ENCODE measurements around the gene DR1.

- no peak for TF ChIP-seq CTCF (CRISPR knock-in tag; IDR thresholded peaks at IDR 0.05)
- no peak for TF ChIP-seq ARNTL (CRISPR knock-in tag; IDR thresholded peaks at IDR 0.05)
- no peak for TF ChIP-seq ZSCAN20 (CRISPR knock-in tag; IDR thresholded peaks at IDR 0.05; ENCODE audit: borderline replicate concordance)
- TF ChIP-seq, protein P1, sequence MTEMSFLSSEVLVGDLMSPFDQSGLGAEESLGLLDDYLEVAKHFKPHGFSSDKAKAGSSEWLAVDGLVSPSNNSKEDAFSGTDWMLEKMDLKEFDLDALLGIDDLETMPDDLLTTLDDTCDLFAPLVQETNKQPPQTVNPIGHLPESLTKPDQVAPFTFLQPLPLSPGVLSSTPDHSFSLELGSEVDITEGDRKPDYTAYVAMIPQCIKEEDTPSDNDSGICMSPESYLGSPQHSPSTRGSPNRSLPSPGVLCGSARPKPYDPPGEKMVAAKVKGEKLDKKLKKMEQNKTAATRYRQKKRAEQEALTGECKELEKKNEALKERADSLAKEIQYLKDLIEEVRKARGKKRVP (CRISPR knock-in tag; IDR thresholded peaks at IDR 0.05), result no peak
- TF ChIP-seq ZNF574 (CRISPR knock-in tag; IDR thresholded peaks at IDR 0.05), result no peak
- no peak for TF ChIP-seq ZNF121 (CRISPR knock-in tag; IDR thresholded peaks at IDR 0.05)
- TF ChIP-seq NAIF1 (CRISPR knock-in tag; IDR thresholded peaks at IDR 0.05; ENCODE audit: borderline replicate concordance), result no peak
- no peak for TF ChIP-seq TMF1 (CRISPR knock-in tag; IDR thresholded peaks at IDR 0.05; ENCODE audit: low read depth)
- TF ChIP-seq RFX5 (IDR thresholded peaks at IDR 0.05; ENCODE audit: low read depth, low read length), result no peak
- TF ChIP-seq CCDC6 (CRISPR knock-in tag; IDR thresholded peaks at IDR 0.05), result no peak
- TF ChIP-seq PRDM10 (CRISPR knock-in tag; IDR thresholded peaks at IDR 0.05; ENCODE audit: low read depth), result no peak
Observed at GRCh38 chr1:93313026-93313425, 32.7 kb upstream of the DR1 start.

Measured in HepG2 (cell line).